ENCODE measurements around the gene ATXN7L2.
"Not testable (repeated sequence)": the region's sequence is repeated elsewhere in the genome, so short reads cannot be mapped to it uniquely, and the experiment has no call there.

ATXN7L2 gene

DNA sequence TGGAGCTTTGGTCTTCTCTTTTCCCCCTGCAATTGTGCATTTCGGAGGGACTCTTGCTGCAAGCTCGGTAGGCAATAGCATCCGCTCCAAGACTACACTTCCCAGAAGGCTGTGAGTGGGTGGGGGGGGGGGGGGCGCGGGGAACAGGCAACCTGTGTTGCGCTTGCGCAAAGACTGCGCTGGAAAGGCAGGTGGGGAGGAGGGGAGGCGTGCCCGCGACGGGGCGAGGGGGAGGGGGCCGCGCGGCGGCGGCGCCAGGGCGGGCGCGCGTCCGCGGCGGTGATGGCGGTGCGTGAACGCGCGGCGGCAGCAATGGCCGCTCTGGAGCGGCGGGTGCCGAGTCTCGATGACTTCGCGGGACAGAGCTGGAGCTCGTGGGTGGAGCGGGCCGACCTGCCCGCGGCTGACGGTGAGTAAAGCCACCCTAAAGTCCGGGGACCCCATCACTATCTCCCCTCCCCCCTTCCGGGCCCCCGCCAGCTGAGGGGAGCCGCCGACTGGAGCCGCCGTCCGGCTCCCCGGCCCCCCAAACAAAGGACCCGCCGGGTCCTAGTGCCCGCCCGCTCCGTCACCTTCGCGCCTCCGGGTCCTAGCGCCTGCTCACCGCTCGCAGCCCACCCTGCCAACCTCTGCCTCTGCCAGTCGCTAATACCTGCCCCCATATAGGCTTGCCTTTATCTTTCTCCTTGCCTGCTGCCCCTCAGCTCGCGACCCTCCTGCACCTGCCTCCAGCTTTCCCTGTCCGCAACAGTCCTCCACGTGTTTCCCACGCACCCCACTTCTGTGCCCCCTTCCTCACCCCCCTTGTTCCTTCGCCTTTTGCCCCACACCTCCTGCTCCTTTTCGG is at the start of gene ATXN7L2:
Gene ATXN7L2, plus strand, starts transcription at position 234 of the 847 bp plus-strand sequence. Its CDS starts 49 bp downstream, at position 283.
- peak; percentile 86 for DNase-seq (ENCODE audit: low read depth)

GRCh38 chr1:109434484-109434883 is 49.2 kb upstream of the ATXN7L2 start:
- DNase-seq (ENCODE audit: low read depth): no peak

- DNase-seq (ENCODE audit: low read depth): no peak
These were observed 44.9 kb upstream of the ATXN7L2 start for GRCh38 chr1:109438798-109439297.

DNA sequence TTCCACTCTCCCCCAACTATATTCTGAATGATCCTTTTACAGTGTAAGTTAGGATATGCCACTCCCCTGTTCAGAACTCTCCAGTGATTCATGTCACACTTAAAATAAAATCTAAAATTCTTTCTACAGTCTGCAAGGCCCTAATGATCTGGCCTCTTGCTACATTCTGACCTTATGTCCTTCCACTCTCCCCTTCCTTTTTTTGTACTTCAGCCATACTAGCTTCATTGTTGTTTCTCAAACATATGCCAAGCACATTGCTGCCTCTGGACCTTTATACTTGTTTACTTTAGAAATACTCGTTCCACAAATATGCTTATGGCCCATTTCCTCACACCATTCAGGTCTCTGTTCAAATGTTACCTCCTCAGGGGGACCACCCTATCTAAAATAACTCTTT is 42.6 kb upstream of the ATXN7L2 start:
- DNase-seq (ENCODE audit: low read depth): no peak

DNA sequence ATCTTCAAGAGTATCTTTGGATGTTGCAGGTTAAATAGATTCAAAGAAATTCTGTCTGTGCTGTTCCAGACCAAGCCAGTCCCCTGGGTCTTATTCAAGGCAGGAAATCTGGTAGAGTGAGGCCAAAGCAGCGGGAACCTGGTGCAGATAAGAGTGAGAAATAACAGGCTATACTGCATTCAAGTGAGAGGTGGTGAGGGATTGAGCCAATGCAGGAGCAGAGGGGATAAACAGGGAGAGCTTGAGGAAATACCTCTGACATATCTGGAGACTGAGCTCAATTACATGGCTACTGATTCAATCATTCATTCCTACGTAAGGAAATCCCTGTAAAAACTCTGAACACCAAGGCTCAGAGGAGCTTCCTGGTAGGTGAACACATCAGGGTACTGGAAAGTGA is 40.2 kb upstream of the ATXN7L2 start:
- DNase-seq (ENCODE audit: low read depth): no peak

DNA sequence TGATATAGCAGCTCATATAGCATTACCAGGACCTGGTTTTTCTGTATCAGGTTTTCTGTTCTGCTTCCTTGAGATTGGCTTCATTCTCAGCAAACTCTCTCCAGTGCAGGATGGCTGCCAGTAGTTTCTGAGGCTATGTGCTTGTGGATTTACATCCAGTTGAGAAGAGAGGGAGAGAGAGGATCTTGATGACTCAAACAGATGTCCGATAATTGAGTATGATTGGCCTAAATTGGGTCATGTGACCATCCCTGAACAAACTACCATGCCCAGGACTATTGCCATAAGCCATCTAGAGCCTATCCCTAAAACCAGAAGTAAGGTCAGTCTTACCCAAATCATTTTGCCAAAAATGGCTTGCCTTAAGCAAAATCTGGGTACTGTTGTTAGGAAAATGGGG is 39.4 kb upstream of the ATXN7L2 start:
- DNase-seq (ENCODE audit: low read depth): no peak

- DNase-seq (ENCODE audit: low read depth): not testable (repeated sequence)
These were observed 37.6 kb upstream of the ATXN7L2 start for GRCh38 chr1:109445949-109446695.

GRCh38 chr1:109447524-109447923 is 36.2 kb upstream of the ATXN7L2 start:
- no peak for DNase-seq (ENCODE audit: low read depth)

DNA sequence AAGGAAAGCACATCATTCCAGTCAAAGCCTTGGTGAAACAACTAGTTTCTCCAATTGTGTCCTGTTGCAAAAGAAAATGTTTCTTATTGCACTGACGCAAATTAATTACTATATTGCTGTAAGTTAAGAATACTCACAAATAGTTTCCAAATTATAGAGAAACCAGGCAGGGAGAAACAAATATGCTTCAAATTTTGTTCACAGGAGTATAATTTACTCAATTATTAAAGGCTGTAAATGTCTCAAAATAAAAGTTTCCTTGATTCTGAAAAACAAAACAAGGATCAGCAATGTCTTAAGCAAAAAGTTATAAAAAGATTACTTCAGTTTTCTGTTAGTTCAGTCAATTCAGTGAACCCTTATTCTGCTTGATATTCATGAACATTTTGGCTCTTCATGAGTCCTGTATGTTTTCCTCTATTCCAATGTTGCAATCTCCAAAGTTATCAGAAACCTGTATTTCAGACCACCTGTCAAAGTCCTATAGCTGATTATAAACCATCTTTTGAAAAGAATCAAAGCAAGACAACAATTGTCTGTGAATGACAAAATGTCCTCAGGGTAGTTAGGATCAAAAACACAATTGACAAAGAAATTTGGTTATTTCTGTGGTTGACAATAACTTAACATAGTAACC is 29.1 kb upstream of the ATXN7L2 start:
- DNase-seq (ENCODE audit: low read depth): no peak

DNA sequence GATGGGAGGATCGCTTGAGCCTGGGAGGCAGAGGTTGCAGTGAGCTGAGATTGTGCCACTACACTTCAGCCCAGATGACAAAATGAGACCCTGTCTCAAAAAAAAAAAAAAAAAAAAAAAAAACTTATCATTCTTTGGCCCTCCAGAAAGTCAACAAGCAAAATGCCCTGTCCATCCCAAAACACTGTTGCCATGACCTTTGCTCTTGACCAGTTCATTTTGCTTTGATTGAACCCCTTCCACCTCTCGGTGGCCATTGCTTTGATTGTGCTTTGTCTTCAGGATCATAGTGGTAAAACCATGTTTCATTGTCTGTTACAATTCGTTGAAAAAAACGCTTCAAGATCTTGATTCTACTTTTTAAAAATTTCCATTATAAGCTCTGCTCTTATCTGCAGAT is 25.9 kb upstream of the ATXN7L2 start:
- DNase-seq (ENCODE audit: low read depth): no peak

DNA sequence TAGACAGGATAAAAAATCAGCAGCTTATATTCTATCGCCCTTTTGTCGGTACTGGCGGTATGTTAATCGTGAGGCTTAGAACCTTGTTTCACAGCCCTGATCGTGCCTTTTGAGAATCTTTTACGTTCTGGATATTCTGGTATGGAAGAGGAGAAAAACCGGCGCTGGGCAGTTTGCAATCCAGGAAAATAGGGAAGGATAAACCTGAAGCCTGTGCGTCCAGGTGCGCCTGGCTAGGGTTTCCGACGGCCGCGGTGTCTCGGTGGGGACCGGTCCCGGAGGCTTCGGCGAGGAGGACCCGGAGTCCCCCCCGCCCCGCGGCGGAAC is 17.6 kb upstream of the ATXN7L2 start:
- DNase-seq (ENCODE audit: low read depth): no peak

DNA sequence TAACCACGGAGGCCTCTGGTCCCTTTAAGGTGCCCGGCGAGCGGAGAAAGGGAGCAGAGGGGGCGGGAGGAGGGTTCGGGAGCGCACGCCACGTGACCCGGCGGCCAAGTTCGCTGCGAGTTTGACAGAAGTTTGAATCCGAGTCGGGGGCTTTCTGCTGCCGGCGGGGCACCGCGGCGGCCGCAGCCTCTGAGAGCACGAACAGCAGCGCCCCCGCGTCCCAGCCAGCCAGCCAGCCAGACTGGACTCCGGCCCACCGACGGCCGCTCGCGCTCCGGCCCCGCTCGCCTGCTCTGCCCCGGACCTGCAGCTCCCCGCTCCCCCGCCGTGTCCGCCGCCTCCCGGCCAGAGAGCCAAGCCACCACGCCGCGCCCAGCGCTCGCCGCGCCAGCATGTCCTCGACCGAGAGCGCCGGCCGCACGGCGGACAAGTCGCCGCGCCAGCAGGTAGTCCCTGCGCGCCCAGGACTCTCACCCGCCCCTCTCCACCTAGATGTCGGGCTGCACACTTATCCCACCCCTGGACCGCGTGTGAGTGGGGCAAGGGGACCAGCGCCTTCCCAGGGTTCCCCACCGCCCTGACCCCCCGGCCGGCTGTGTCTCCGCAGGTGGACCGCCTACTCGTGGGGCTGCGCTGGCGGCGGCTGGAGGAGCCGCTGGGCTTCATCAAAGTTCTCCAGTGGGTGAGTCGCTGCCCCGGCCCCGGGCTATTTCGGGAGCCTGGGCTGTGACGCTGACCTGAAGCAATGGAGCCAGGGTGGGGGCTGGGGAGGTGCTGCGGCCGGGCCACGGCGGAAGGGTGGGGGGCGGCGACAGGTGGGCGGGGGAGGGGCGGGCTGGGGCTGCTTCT is 17.0 kb upstream of the ATXN7L2 start, which contains the start of gene SYPL2:
Gene SYPL2, plus strand, starts transcription at position 95 of the 849 bp plus-strand sequence. Its CDS starts 298 bp downstream, at position 393.
- no peak for DNase-seq (ENCODE audit: low read depth)

DNA sequence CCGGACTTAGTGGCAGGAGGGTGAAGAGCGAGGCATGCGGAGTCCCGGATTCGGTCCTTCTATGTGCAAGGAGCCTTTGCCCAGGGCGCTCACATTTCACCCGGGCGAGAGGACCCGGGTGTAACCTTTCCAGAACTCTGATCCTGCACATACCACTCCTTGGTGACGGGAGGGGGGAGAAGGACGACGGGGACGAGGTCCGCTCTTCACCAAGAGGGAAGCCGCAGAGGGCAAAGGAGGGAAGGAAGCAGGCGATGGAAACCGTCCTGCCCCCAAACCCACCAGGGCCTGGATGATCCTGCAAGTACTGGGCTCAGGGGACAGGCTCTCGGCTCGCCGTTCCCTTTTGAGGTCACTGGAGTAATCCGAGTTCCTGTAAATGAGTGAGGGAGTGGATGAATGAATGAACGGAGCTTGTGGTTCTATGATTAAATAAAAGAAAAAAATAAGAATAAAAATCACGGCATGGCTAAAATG is 16.4 kb upstream of the ATXN7L2 start:
- no peak for DNase-seq (ENCODE audit: low read depth)

GRCh38 chr1:109468061-109468460 is 15.6 kb upstream of the ATXN7L2 start:
- no peak for DNase-seq (ENCODE audit: low read depth)

DNA sequence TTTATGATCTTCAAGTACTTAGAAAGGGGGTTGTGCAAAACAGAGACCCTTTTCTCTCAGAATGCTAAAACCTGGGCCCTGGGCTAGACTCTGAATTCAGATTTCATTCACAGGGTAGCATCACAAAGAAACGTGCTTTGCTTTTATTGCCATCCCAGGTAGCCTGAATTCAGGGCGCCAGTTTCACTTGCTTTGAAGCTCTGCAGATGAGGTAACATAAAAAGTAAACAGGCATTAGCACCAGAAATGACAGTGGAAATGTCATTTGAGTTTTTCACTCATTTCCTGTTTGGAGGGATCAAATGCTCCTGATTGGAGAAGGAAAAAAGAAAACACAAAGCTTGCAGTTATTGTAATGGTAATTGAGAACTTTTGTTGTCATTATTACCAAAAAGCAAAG is 14.8 kb upstream of the ATXN7L2 start:
- DNase-seq (ENCODE audit: low read depth): no peak

- no peak for DNase-seq (ENCODE audit: low read depth)
These were observed 13.5 kb upstream of the ATXN7L2 start for GRCh38 chr1:109470245-109470644.

DNA sequence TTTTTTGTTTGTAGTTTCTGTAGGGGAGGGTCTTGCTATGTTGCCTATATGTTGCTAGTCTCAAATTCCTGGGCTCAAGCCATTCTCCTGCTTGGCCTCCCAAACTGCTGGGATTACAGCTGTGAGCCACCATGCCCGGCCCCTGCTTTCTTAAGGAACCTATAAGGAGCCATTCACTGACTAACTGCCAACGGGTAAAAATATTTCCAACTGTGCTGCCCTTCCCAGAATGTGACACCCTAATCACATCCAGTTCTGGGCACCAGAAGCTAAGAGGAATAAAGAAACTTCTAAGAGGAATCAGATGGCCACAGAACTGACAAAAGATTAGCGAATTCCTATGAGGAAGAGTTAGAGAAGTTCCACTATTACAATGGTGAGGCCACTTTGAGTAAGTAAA is 10.9 kb upstream of the ATXN7L2 start:
- DNase-seq (ENCODE audit: low read depth): no peak

DNA sequence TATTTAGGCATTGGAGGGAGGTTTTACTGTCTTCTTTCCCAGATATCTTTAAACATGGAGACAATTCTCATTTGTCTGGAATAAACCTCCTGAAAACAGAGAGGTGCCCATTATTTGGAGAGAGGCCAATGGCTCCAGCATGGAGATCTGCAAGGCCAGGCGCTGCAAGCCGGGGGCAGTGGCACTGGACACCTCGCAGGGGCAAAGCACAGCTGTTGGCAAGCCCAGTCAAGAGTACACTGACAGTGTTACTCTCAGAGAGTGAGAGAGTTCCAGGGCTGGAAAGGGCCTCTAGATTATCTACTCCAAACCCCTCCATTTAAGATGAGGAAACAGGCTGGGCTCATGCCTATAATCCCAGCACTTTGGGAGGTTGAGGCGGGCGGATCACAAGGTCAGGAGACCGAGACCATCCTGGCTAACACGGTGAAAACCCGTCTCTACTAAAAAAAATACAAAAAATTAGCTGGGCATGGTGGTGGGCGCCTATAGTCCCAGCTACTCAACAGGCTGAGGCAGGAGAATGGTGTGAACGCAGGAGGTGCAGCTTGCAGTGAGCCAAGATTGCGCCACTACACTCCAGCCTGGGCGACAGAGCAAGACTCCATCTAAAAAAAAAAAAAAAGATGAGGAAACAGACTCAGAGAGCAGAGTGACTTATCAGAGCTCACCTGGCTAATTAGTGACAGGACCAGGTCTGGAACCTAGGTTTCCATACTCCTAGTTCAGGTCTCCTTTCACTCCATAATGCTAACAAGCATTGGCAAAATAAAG is 10.2 kb upstream of the ATXN7L2 start:
- not testable (repeated sequence) for DNase-seq (ENCODE audit: low read depth)

- DNase-seq (ENCODE audit: low read depth): no peak
These were observed 9.0 kb upstream of the ATXN7L2 start for GRCh38 chr1:109474697-109475096.

DNA sequence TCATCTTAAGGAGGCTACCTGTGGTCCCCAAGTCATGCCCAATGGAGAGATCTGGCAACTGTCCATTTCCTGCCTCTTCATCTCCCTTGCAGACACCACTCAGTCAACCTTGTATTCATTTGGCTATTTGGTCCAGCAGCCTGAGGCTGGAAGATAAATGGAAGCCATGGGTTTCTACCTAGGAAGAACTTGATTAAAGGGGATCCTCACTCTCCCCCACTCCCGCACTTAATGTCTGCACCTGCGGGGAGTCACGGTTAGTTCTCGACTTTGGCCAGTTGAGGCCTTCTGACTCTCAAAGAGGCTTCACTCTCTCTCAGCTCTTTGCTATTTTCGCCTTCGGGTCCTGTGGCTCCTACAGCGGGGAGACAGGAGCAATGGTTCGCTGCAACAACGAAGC is 8.4 kb upstream of the ATXN7L2 start:
- no peak for DNase-seq (ENCODE audit: low read depth)

DNA sequence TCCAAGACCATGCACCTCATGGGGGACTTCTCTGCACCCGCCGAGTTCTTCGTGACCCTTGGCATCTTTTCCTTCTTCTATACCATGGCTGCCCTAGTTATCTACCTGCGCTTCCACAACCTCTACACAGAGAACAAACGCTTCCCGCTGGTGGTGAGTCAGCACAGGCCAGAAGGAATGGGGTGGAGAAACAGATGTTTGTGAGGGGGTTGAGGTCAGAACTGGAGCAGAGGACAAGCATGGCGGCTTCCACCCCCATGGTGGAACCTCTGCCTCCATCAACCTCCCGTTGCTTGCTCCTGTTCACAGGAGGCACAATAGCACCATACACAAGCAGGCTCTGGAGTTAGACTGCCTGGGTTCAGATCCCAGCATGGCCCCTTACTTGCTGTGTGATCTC is 6.9 kb upstream of the ATXN7L2 start:
- DNase-seq (ENCODE audit: low read depth): no peak

Measured in stimulated activated CD8-positive, alpha-beta memory T cell treated with anti-CD3 and anti-CD28 coated beads, Interleukin-12 subunit alpha, Interleukin-12 subunit beta, amount 100 ng/mL, for 1 hour (primary cell).